ENCODE measurements around the gene KRT73.
"Not testable (repeated sequence)": the region's sequence is repeated elsewhere in the genome, so short reads cannot be mapped to it uniquely, and the experiment has no call there.

The KRT73 gene

GRCh38 chr12:52603314-52603713, 15.0 kb downstream of the KRT73 start:
- Histone ChIP-seq H3K9ac (ENCODE audit: low read length) (no peak overlapping the region), H3K36me3 (ENCODE audit: control insufficient read depth, insufficient read depth, low read length) (no peaks in the 10 kb centered on the region), H3K4me1 (ENCODE audit: control insufficient read depth, insufficient read depth, low read length) (no peaks in the 10 kb centered on the region), H3K4me3 (ENCODE audit: low read length) (no peak overlapping the region), H3K27ac (ENCODE audit: low read depth, low read length) (no peak overlapping the region), H3K27me3 (ENCODE audit: control insufficient read depth, insufficient read depth, low read length) (peaks cover 7% of the 10 kb centered on the region)

GRCh38 chr12:52602552-52602951, 15.8 kb downstream of the KRT73 start:
- H3K27me3 ChIP-seq (ENCODE audit: control insufficient read depth, insufficient read depth, low read length): peaks cover 7% of the 10 kb centered on the region
- no peaks in the 10 kb centered on the region for H3K4me1 ChIP-seq (ENCODE audit: control insufficient read depth, insufficient read depth, low read length)
- no peaks in the 10 kb centered on the region for H3K36me3 ChIP-seq (ENCODE audit: control insufficient read depth, insufficient read depth, low read length)
- H3K9ac ChIP-seq (ENCODE audit: low read length): no peak overlapping the region
- no peak overlapping the region for H3K4me3 ChIP-seq (ENCODE audit: low read length)
- H3K27ac ChIP-seq (ENCODE audit: low read depth, low read length): no peak overlapping the region

GRCh38 chr12:52601671-52602070, 16.7 kb downstream of the KRT73 start:
- no peaks in the 10 kb centered on the region for H3K4me1 ChIP-seq (ENCODE audit: control insufficient read depth, insufficient read depth, low read length)
- no peak overlapping the region for H3K4me3 ChIP-seq (ENCODE audit: low read length)
- H3K27me3 ChIP-seq (ENCODE audit: control insufficient read depth, insufficient read depth, low read length): peaks cover 7% of the 10 kb centered on the region
- no peak overlapping the region for H3K9ac ChIP-seq (ENCODE audit: low read length)
- no peak overlapping the region for H3K27ac ChIP-seq (ENCODE audit: low read depth, low read length)
- H3K36me3 ChIP-seq (ENCODE audit: control insufficient read depth, insufficient read depth, low read length): no peaks in the 10 kb centered on the region

DNA sequence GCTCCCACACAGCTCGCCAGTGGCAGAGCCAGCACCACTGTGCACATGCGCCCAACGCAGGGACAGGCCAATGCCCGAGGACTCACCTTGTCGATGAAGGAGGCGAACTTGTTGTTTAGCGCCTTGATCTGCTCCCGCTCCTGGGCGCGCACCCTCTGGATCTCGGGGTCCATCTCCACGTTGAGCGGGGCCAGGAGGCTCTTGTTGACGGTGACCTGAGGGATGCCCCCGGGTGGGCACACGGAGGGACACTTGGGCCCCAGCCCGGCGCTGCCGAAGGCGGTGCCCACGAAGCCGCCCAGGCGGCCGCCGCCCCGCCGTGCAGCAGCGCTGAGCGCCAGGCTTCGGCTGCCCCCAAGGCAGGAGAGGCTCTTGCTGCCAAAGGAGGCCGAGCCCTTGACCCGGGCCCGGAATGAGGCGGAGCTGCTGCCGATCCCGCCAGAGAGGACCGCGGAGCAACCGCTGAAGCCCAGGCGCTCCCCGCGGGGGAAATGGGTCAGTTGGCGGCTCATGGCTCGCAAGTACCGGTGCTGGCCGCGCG, 17.3 kb downstream of the KRT73 start, which contains the start of gene KRT72:
Gene KRT72 (minus strand): TSS at position 523 of the 541 bp plus-strand sequence. CDS start 11 bp downstream, at position 512.
- Histone ChIP-seq H3K27ac (ENCODE audit: low read depth, low read length) (no peak within 1 kb of the TSS), H3K9ac (ENCODE audit: low read length) (no peak within 1 kb of the TSS), H3K36me3 (ENCODE audit: control insufficient read depth, insufficient read depth, low read length) (no peaks in the 10 kb centered on the region), H3K27me3 (ENCODE audit: control insufficient read depth, insufficient read depth, low read length) (peaks cover 7% of the 10 kb centered on the region), H3K4me3 (ENCODE audit: low read length) (no peak within 1 kb of the TSS), H3K4me1 (ENCODE audit: control insufficient read depth, insufficient read depth, low read length) (no peaks in the 10 kb centered on the region)

- H3K4me3 ChIP-seq (ENCODE audit: low read length): no peak overlapping the region
- no peak overlapping the region for H3K27ac ChIP-seq (ENCODE audit: low read depth, low read length)
- H3K4me1 ChIP-seq (ENCODE audit: control insufficient read depth, insufficient read depth, low read length): no peaks in the 10 kb centered on the region
- H3K27me3 ChIP-seq (ENCODE audit: control insufficient read depth, insufficient read depth, low read length): peaks cover 7% of the 10 kb centered on the region
- H3K9ac ChIP-seq (ENCODE audit: low read length): no peak overlapping the region
- H3K36me3 ChIP-seq (ENCODE audit: control insufficient read depth, insufficient read depth, low read length): no peaks in the 10 kb centered on the region
Observed at GRCh38 chr12:52600475-52600874, 17.9 kb downstream of the KRT73 start.

DNA sequence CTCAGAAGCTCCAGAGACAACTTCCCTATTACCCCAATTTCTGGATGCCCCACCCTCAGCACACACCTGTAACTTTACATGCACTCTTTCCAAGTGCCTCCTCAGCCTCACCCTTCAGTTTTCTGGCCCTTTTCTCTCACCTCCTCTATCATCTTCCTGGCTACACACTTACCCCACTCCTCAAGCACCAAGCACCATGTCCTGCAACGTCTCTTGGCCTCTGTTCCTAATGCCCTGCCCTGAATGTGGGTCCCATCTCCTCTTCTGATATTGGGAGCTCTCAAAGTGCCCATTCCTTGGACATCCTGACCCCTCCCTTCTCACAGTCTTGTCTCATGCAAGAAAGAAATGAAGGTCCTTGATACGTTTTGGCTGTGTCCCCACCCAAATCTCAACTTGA, 18.3 kb downstream of the KRT73 start:
- H3K27ac ChIP-seq (ENCODE audit: low read depth, low read length): no peak overlapping the region
- H3K9ac ChIP-seq (ENCODE audit: low read length): no peak overlapping the region
- H3K4me1 ChIP-seq (ENCODE audit: control insufficient read depth, insufficient read depth, low read length): no peaks in the 10 kb centered on the region
- H3K4me3 ChIP-seq (ENCODE audit: low read length): no peak overlapping the region
- H3K27me3 ChIP-seq (ENCODE audit: control insufficient read depth, insufficient read depth, low read length): peaks cover 7% of the 10 kb centered on the region
- H3K36me3 ChIP-seq (ENCODE audit: control insufficient read depth, insufficient read depth, low read length): no peaks in the 10 kb centered on the region

- peaks cover 7% of the 10 kb centered on the region for H3K27me3 ChIP-seq (ENCODE audit: control insufficient read depth, insufficient read depth, low read length)
- no peak overlapping the region for H3K9ac ChIP-seq (ENCODE audit: low read length)
- no peak overlapping the region for H3K4me3 ChIP-seq (ENCODE audit: low read length)
- no peaks in the 10 kb centered on the region for H3K4me1 ChIP-seq (ENCODE audit: control insufficient read depth, insufficient read depth, low read length)
- no peaks in the 10 kb centered on the region for H3K36me3 ChIP-seq (ENCODE audit: control insufficient read depth, insufficient read depth, low read length)
- no peak overlapping the region for H3K27ac ChIP-seq (ENCODE audit: low read depth, low read length)
Observed at GRCh38 chr12:52598966-52599365, 19.4 kb downstream of the KRT73 start.

DNA sequence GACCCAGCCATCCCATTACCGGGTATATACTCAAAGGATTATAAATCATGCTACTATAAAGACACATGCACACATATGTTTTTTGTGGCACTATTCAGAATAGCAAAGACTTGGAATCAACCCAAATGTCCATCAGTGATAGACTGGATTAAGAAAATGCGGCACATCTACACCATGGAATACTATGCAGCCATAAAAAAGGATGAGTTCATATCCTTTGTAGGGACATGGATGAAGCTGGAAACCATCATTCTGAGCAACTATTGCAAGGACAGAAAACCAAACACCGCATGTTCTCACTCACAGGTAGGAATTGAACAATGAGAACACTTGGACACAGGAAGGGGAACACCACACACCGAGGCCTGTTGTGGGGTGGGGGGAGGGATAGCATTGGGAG, 24.1 kb downstream of the KRT73 start:
- not testable (repeated sequence) for H3K9ac ChIP-seq (ENCODE audit: low read length); H3K36me3 ChIP-seq (ENCODE audit: control insufficient read depth, insufficient read depth, low read length); H3K4me3 ChIP-seq (ENCODE audit: low read length); H3K4me1 ChIP-seq (ENCODE audit: control insufficient read depth, insufficient read depth, low read length); H3K27me3 ChIP-seq (ENCODE audit: control insufficient read depth, insufficient read depth, low read length); H3K27ac ChIP-seq (ENCODE audit: low read depth, low read length)

DNA sequence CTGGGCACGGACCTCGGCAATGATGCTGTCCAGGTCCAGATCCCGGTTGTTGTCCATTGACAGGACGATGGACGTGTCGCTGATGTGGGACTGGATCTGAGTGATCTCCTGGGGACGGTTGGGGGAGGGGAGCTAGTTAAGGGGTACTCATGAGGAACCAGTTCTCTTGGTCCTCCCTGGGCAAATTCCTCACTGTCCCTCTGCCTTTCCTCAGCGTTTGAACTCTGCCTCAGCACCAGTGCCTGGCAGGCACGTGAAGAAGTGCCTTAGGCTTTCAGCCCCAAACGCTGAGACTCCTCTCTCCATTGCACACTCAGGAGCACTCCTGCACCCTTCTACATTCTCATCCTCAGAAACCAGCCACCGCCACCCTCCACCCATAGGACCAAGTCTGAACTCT, 26.8 kb downstream of the KRT73 start:
- H3K4me3 ChIP-seq (ENCODE audit: low read length): no peak overlapping the region
- no peak overlapping the region for H3K9ac ChIP-seq (ENCODE audit: low read length)
- no peaks in the 10 kb centered on the region for H3K27me3 ChIP-seq (ENCODE audit: control insufficient read depth, insufficient read depth, low read length)
- no peak overlapping the region for H3K27ac ChIP-seq (ENCODE audit: low read depth, low read length)
- no peaks in the 10 kb centered on the region for H3K36me3 ChIP-seq (ENCODE audit: control insufficient read depth, insufficient read depth, low read length)
- H3K4me1 ChIP-seq (ENCODE audit: control insufficient read depth, insufficient read depth, low read length): no peaks in the 10 kb centered on the region

- Histone ChIP-seq H3K27me3 (ENCODE audit: control insufficient read depth, insufficient read depth, low read length) (no peaks in the 10 kb centered on the region), H3K36me3 (ENCODE audit: control insufficient read depth, insufficient read depth, low read length) (no peaks in the 10 kb centered on the region), H3K4me3 (ENCODE audit: low read length) (no peak overlapping the region), H3K9ac (ENCODE audit: low read length) (no peak overlapping the region), H3K4me1 (ENCODE audit: control insufficient read depth, insufficient read depth, low read length) (no peaks in the 10 kb centered on the region), H3K27ac (ENCODE audit: low read depth, low read length) (no peak overlapping the region)
Observed at GRCh38 chr12:52590021-52590420, 28.3 kb downstream of the KRT73 start.

DNA sequence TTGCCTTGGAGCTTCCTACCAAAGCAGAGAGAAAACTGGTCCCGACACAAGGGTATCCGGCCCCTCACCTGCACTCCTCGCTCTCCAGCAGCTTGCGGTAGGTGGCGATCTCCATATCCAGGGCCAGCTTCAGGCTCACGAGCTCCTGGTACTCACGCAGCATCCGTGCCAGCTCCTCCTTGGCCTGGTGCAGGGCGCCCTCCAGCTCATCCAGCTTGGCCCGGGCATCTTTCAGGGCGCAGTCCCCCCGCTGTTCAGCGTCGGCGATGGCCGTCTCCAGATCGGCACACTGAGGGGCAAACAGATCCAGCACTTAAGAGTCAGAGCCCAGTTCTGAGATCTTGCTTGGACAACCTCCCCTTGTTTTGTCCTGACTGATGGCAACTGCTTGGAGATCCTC, 30.8 kb downstream of the KRT73 start:
- H3K27ac ChIP-seq (ENCODE audit: low read depth, low read length): no peak overlapping the region
- H3K27me3 ChIP-seq (ENCODE audit: control insufficient read depth, insufficient read depth, low read length): no peaks in the 10 kb centered on the region
- no peak overlapping the region for H3K4me3 ChIP-seq (ENCODE audit: low read length)
- no peaks in the 10 kb centered on the region for H3K4me1 ChIP-seq (ENCODE audit: control insufficient read depth, insufficient read depth, low read length)
- H3K36me3 ChIP-seq (ENCODE audit: control insufficient read depth, insufficient read depth, low read length): no peaks in the 10 kb centered on the region
- H3K9ac ChIP-seq (ENCODE audit: low read length): no peak overlapping the region

GRCh38 chr12:52585946-52586345, 32.4 kb downstream of the KRT73 start:
- H3K36me3 ChIP-seq (ENCODE audit: control insufficient read depth, insufficient read depth, low read length): no peaks in the 10 kb centered on the region
- no peak overlapping the region for H3K27ac ChIP-seq (ENCODE audit: low read depth, low read length)
- no peaks in the 10 kb centered on the region for H3K4me1 ChIP-seq (ENCODE audit: control insufficient read depth, insufficient read depth, low read length)
- no peak overlapping the region for H3K4me3 ChIP-seq (ENCODE audit: low read length)
- H3K27me3 ChIP-seq (ENCODE audit: control insufficient read depth, insufficient read depth, low read length): no peaks in the 10 kb centered on the region
- H3K9ac ChIP-seq (ENCODE audit: low read length): no peak overlapping the region

DNA sequence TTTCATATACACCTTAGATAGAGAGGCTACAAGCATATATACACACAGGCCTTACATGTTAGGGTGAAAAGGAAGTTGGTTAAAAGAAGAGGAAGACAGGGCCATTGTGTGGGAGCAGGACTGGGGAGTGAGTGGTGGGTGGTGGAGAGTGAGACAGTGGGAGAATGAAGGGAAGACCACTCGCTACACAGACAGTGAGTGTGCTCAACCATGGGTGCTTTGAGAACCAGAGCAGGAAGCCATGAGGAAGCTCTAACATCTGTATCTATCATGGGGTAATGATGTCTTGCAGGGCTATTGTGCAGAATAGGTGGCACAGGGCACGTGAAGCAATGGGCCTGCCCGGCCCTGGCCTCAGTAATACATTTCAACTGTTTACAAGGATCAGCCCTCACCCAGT, 33.3 kb downstream of the KRT73 start:
- Histone ChIP-seq H3K9ac (ENCODE audit: low read length) (no peak overlapping the region), H3K27me3 (ENCODE audit: control insufficient read depth, insufficient read depth, low read length) (no peaks in the 10 kb centered on the region), H3K27ac (ENCODE audit: low read depth, low read length) (no peak overlapping the region), H3K36me3 (ENCODE audit: control insufficient read depth, insufficient read depth, low read length) (no peaks in the 10 kb centered on the region), H3K4me3 (ENCODE audit: low read length) (no peak overlapping the region), H3K4me1 (ENCODE audit: control insufficient read depth, insufficient read depth, low read length) (no peaks in the 10 kb centered on the region)

All from rectal smooth muscle tissue (tissue), 1 donor.